HG02840 (cell line): ENCODE data around the gene SECISBP2.

ENCODE experiments used
- ATAC-seq: cut with Tn5 transposase; IDR thresholded peaks from one replicate; pipeline ENCODE4 v1.9.1; 2021; ENCODE audit warnings: mild to moderate bottlenecking, moderate library complexity, moderate number of reproducible peaks; ENCODE audit not compliant: unreplicated experiment, low FRiP score

SECISBP2 gene

GRCh38 chr9:89380437-89381307 lies 62.4 kb downstream of the SECISBP2 start:
- no peak for ATAC-seq

DNA sequence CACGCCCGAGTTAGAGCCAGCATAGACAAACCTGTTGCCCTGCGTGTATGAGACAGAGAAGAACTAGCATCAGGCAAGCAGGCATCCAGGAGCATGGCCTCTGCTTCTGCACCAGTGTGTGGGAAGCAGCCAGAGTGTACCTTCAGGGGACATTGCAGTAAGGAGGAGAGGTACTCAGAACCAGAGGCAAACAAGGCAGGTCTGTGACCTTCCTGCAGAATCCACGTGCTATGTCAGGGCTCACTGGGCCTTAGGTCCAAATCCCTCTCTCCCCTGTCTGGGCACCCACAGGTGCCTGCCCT lies 63.0 kb downstream of the SECISBP2 start:
- no peak for ATAC-seq

DNA sequence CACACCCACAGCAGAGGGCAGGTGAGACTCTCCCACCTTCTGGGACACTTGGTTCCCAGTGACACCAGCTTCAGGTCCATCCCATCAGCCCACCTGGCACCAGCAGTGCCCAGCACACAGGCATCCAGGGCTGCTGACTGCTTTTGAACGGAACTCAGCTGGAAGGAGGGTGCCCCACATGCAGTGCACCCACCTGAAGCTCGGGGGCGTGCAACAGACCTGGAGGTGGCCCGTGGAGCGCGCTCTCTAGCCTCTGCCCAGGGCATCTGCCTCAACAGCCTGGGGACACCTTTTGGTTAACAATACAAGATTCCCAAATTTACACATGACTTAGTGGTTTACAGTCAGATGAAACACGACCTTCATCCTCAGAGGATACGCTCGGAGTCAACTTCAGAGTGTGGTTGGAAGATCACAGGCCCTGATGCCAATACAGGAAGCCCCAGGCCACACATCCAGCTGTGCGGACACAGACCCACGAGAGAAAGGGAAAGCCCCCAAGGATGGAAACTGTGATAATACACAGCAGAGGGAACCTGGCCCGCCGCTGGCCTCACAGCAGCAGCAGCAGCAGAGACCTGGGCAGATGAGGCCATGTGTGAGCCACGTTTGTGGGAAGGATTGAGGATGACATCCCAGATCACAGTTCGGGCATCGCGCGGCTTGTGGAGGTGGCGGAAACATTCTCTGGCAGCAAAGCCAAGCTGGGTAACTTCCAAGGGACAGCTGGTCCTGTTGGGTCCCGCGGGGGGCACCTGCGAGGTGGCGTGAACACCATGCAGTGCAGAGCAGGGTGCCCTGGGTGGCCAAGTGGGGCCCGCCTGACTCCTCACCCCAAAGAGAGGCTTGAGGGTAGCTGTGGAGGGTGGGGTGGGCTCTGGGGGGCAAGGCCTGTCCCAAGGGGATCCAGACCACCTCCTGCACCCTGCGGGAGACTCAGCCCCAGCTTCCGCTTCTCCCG lies 64.0 kb downstream of the SECISBP2 start:
- no peak for ATAC-seq

DNA sequence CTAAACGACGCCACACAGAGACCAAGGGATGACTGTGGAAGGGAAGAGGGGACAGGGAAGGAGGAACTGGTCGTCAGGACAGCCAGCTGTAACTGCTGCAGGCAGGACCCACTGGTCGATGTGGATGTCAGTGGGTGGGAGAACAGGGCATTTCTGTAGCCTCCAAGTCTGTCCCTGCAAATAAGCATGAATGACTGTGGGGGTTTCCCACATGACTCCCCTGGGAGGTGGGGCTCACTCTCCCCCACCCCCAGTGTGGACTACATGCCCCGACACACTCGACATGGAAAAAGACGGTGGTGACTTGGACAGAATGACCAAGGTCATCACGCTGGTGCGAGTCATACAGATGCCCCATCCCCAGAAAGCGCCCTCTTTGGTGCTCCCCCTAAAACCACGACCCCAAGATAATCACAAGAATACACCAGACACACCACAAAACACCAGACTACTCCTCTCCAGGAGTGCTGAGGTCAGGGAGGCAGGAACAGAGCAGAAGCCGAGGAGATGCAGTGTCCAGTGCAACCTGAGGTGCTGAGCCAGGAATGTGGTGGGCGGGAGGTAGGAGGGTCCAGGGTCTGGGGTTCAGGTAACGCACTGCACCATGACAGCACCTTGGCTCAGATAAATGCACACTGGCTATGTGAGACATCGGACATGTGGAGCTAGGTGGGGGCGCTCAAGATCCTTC lies 64.9 kb downstream of the SECISBP2 start:
- ATAC-seq, result no peak

DNA sequence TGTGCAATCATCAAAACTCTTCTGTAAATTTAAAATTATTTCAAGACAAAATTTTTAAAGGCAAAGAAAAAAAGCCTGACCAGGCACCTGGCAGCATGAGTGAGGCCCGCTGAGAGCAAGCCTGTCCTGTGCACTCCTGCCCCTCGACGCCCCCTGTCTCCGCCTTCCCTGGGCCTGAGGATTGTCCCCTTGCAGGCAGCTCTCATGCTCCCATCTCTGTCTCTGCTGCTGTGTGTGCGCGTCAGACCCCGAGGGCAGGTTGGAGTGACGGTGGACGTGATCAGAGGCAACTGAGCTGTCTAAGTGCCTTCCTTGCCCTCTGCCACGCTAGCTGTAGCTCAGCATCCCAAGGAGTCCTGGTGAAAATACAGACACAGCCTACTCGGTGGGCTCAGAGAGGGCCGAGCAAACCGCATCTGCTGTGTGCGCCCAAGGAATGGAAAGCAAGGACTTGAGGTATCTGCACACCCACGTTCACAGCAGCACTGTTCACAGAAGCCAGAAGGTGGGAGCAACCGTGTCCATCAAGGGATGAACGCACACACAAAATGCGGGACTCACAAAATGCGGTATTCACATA lies 65.5 kb downstream of the SECISBP2 start:
- ATAC-seq, result no peak

DNA sequence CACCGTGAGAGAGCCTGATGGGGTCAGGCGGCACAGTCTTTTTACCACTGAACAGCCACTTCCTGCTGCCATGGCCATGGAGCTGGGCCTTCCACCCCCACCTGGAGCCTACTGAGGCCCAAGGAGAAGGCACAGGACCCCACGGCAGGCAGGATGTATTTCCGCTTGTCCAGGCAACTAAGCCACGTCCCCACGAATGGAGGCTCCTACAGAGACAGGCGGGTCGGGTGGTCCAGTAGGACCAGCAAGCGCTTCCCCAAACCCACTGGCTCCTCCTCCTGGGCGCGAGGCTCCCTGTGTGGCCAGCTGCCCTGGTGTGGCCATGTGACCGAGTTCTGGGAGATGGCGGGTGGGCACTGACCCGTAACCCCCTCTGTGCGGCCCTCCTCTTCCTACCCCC lies 66.5 kb downstream of the SECISBP2 start:
- no peak for ATAC-seq

DNA sequence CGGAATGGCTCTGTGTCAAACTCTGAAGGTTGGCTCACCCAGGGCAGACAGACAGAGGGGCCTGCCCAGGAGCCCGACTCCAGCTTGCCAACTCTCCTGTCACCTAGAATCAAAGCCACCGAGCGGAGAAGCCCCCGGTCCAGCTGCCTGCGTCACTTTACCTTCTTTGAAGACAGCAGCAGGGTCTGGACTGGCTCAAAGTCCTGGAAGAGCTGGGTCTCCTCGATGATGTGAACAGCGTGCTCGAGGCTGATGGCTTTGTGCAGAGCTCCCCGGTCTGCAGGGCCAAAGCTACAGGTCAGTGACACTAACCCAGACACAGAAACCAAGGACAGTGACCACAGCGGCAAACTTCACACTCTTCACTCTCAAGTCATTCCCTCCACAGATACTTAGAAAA lies 67.9 kb downstream of the SECISBP2 start:
- no peak for ATAC-seq

- ATAC-seq, result no peak
Observed at GRCh38 chr9:89386797-89387196, 68.5 kb downstream of the SECISBP2 start.

DNA sequence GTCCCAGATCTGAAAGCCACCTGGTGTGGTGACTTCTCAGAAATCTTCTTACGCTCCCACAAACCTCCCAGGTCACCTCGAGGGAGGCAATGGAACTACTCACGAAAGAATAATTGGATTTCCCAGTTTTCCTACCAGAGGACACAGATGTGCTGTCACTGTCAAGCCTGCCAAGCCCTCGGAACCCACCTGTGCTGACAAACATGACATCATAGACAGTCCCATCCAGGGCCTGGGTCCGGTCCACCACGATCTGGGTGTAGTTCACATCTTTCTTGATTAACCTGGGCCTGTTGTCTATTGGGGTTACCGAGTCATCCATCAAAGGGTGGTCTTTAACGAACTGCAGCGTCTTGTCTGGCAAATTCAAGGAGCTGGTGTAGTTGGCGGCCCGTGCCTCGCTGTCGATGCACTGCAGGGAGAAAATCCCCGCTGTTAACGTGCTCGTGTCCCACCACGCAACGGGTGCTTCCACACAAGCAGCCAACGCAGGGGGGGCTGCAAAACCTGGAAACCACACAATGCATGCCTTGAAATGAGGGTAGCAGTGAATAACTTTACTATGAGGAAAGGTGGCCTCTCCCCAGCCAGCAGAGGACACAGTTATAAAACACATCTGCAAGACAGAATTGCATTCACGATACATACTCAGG lies 69.0 kb downstream of the SECISBP2 start:
- ATAC-seq, result no peak

GRCh38 chr9:89388084-89388867 lies 70.0 kb downstream of the SECISBP2 start:
- no peak for ATAC-seq

GRCh38 chr9:89388868-89389177 lies 70.5 kb downstream of the SECISBP2 start:
- ATAC-seq, result no peak

DNA sequence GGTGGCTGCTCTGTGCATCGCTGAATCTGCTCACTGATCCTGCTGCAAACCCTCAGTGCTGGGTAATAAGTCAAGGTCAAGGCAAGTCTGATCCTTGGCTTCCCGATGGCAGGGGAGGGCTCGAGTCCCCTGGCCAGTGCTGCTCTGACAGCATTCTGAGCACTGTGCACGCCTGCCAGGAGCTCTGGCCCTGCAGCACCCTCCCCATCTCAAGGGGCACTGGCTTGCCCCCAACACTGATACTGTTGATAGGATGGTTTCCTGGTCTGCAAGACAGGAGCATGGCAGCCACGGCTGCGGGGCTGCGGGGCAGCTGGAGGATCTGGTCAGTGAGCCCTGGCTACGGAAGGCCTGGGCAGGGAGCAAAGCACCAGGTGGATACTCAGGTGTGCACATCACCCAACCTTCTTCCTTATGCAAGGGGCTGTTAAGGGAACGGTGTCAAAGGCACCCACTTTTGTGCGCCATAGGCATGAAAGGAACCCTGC lies 71.8 kb downstream of the SECISBP2 start:
- ATAC-seq, result no peak

DNA sequence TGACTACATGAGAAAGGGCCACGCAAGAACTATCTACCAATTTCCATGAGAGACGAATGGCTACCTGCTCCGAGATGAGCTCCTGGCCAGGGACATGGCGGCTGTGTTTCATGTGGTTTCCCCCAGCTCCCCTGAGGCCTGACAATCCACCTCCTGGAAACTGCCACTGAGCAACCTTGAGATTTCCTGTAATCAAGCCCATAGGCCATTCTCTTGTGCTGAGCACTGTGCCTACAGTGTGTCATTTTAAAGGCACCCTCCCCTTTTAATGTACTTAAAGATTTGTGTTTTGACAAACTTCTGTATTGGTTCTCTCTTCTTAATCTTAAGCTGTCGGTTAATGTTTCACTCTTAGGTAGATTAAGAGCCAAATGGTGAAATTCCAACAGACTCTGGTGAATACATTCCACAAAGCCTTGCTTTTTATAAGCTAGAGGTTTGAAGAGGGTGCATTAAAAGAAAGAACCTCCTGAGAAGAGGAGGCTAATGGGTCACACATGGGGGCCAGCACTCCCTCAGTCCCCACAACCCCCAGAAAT lies 72.3 kb downstream of the SECISBP2 start:
- ATAC-seq, result no peak

GRCh38 chr9:89391585-89391984 lies 73.3 kb downstream of the SECISBP2 start:
- ATAC-seq, result no peak

DNA sequence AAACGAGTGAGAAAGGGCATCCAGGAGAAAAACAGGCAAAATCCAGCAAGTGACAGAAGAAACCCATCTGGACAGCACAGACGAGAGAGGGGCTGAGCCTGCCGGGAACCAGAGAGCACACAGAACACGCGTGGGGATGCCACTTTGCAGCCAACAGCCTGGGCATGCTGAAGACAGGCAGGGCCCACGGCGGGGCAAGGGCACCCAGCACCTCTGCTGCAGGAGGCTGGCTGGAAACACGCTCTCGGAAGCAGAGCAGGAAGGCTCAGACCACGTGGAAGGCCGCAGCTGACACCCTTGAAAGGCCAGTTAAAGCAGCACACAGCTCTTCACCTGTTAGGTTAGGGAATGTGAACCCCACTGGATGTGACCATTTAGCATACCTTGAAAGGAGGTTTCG lies 76.1 kb downstream of the SECISBP2 start:
- ATAC-seq, result no peak

DNA sequence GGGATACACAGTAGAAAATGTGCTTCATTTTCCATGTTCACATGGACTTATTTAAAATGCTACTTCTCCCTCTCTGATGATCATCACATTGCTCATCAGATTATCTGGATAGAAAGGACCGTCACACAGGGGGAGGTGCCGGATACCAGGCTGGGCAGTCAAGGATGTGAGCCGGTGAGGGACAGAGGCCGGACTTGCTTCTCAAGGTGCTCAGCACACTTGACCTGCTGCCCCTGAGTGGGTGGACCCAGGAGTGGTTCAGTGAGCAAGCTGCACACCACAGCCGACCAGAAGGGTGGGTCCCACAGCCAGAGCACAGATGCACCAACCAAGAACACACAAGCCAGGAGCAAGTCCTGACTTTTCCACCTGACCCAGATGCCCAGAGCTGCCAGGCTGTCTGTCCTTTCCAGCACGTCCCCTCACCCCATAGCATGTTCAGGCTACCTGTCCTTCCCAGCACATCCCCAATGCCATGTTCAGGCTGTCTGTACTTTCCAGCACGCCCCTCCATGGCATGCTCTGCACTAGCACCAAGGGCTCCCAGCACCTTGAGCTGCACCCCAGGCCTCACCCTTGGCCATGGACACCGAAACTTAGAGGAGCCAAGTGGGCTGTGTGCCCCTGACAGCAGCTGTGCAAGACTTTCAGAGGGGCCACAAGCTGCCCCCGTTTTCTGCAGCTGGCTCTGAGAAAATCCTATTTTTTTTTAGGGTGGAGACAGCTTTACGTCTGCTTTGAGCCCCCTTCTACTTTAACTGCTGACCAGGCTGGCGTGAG lies 77.8 kb downstream of the SECISBP2 start:
- ATAC-seq, result no peak

GRCh38 chr9:89397471-89397870 lies 79.2 kb downstream of the SECISBP2 start:
- ATAC-seq, result no peak

- ATAC-seq, result no peak
Observed at GRCh38 chr9:89398621-89399020, 80.3 kb downstream of the SECISBP2 start.
